HG02763 (cell line): ENCODE data around the gene LOXL4.

Experiments
- ATAC-seq: cut with Tn5 transposase; IDR thresholded peaks from one replicate; pipeline ENCODE4 v1.9.1; 2021; ENCODE audit warnings: mild to moderate bottlenecking, moderate library complexity; ENCODE audit not compliant: unreplicated experiment

The LOXL4 gene

GRCh38 chr10:98205351-98205750, 62.6 kb downstream of the LOXL4 start:
- no peak for ATAC-seq

- ATAC-seq, result no peak
These were observed 65.6 kb downstream of the LOXL4 start for GRCh38 chr10:98202378-98202777.

- ATAC-seq, result no peak
These were observed 66.2 kb downstream of the LOXL4 start for GRCh38 chr10:98201760-98202159.
